ENCODE data around the gene GUCY2D.

DNA sequence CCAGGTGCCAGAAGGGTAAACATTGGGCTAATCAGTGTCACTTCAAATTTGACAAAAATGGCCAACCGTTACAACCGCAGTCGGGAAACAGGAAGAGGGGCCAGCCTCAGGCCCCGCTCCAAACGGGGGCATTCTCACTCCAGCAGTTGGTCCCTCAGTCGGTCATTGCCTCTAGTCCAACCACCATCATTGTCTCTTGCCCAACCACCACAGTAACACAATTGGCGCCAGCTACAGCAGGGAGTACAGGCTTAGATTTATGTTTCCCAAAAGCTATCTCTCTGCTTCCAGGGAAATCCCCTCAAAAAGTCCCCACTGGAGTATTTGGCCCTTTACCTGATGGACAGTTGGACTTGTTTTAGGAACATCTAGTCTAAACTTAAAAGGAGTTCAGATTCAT lies 56.7 kb downstream of the GUCY2D start:
- TF ChIP-seq, protein P1, sequence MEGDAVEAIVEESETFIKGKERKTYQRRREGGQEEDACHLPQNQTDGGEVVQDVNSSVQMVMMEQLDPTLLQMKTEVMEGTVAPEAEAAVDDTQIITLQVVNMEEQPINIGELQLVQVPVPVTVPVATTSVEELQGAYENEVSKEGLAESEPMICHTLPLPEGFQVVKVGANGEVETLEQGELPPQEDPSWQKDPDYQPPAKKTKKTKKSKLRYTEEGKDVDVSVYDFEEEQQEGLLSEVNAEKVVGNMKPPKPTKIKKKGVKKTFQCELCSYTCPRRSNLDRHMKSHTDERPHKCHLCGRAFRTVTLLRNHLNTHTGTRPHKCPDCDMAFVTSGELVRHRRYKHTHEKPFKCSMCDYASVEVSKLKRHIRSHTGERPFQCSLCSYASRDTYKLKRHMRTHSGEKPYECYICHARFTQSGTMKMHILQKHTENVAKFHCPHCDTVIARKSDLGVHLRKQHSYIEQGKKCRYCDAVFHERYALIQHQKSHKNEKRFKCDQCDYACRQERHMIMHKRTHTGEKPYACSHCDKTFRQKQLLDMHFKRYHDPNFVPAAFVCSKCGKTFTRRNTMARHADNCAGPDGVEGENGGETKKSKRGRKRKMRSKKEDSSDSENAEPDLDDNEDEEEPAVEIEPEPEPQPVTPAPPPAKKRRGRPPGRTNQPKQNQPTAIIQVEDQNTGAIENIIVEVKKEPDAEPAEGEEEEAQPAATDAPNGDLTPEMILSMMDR (IDR thresholded peaks at IDR 0.05; ENCODE audit: low read depth, low read length), result no peak
- no peak for TF ChIP-seq EZH2phosphoT487 (IDR thresholded peaks at IDR 0.05; ENCODE audit: low read depth)
